Right lobe of liver (tissue), 4 donors: ENCODE measurements around the gene KRT24.

Experiments used
- CTCF ChIP-seq, 4 donors: fragments of 200-600 bp in 3 of 4; fragments of 450-650 bp in 1 of 4; IDR thresholded peaks; one replicate each; pipeline versions ENCODE4 v1.5.1 to v1.8.0; 2016 to 2022; ENCODE audit warnings: antibody characterized with exemption in 4 of 4, mild to moderate bottlenecking in 2 of 4
- POLR2A ChIP-seq: fragments of 450-650 bp; IDR thresholded peaks from one replicate; pipeline ENCODE4 v1.6.1; 2017; ENCODE audit warnings: antibody characterized with exemption, mild to moderate bottlenecking
- donor health status: DM: no; HTN: no; CAD: no.
- donor health status: DM: no; HTN: no; CAD: no.
- donor health status: DM: no; HTN: yes; CAD: no.

DNA sequence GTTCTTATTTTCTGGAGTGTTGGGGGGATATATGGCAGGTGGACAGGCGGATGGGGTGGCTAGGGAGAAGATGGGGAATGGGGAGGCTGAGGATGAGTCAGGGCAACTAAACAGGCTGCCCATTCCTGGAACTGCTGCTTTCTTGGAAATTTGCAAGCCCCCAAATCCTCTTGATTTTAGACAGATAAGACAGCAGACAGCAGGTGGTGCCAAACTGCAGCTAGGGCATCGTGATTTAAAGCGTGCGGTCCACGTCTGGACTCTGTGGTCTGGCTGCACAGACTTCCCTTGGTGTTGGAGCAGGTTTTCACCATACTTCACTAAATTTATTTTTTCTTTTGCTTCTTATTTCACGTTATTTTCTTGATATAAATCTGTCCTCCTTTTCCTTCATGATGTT is 10.9 kb upstream of the KRT24 start:
- no peak for TF ChIP-seq CTCF (IDR thresholded peaks at IDR 0.05)
- TF ChIP-seq POLR2A, result no peak
